Kidney glomerular epithelial cell (primary cell): ENCODE results near the gene TPRN.

Source experiments
- DNase-seq: peaks from one replicate; lab custom pipeline; 2025; lab: John Stamatoyannopoulos, UW

Gene TPRN

DNA sequence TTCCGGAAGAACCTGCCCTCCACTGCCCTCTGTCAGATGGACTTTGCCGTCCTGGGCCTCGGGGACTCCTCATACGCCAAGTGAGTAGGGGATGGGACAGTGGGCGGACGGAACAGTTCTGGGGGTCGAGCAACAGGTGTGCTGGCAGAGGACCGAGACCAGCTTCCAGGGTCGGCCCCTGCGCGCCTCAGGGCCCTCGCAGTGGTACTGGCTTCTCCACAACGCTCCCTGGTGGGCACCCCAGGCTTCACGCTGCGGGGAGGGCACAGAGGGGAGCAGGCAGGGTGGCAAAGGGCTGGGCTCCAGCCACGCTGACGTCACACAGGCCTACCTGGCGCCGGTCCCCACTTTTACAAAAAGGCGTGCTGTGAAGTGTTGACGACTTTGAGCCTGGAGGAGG is 12.0 kb upstream of the TPRN start:
- DNase-seq = no peak

DNA sequence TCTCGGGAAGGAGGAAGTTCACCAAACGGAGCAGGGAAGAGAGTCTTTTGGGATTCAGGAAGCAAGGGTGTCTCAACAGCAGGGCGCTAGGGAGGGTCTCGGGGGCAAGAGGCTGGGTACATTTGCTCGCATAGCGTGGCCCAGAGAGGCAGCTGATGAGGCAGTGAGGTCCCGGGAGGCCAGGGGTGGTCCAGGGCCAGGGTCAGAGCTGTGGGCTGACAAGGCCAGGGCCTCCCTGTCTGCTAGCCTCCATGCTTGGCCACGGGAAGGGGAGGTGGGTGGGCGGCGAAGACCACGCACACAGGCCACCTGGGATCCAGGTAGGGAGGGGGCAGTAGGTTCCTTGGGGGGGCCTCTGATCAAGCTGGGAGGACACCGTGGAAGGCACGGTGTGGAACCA is 11.0 kb upstream of the TPRN start:
- no peak for DNase-seq

DNA sequence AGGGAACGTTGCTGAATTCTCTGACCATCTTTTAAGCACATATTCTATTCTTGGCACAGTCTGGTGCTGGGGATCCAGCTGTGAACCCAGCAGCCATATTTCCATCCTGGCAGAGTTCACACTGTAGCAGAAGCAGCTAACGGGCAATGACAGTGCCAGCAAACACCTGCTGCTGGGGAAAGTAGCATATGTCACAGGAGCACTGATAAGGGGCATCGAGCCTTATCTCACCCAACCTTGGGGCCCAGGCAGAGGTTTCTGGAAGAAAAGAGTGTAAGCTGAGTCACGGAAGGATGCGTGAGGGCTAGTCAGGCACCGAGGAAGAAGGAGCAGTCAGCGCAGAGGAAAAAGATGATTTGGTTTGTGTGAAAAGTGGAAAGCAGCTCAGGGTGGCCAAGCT is 6.1 kb upstream of the TPRN start:
- DNase-seq = no peak

DNA sequence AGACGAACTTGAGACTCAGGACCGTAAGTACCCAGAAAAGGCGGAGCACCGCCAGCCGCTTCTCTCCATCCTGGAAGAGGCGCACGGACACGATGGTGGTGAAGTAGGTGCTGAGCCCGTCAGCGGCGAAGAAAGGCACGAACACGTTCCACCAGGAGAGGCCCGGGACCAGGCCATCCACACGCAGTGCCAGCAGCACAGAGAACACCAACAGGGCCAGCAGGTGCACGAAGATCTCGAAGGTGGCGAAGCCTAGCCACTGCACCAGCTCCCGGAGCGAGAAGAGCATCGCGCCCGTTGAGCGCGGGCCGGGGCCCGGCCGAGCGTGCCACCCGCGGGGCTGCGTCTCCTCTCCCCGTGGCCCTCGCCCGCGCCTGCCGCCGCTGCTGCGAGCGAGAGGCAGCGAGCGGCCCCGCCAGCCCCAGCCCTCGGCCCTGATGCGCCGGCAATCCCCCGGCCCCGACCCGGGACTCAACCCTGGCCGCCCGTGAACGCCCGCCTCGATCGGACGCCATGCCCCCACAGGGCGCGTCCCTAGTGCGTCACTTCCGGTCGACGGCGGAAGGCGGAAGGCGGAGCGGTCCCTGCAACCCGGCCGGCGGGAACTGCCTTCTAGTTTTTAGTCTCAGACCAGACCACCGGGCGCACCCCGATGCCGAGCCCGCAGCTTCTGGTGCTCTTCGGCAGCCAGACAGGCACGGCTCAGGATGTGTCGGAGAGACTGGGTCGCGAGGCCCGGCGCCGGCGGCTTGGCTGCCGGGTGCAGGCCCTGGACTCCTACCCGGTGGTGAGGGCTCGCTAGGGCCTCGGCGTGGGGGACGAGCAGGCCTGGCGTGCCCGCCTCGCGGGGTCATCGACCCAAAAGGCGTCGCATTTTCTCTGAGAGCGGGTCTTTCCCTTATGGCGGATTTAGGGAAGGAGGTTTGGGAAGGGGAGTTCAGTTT is 4.9 kb upstream of the TPRN start, which contains the start of the genes NDOR1 and TMEM203:
NDOR1 (plus strand) TSS at position 575 of the 944 bp plus-strand sequence; CDS start at position 653, 78 bp downstream.
TMEM203 (minus strand) TSS at position 523 of the 944 bp plus-strand sequence; CDS start at position 289, 234 bp downstream.
- DNase-seq = peak; percentile 64

DNA sequence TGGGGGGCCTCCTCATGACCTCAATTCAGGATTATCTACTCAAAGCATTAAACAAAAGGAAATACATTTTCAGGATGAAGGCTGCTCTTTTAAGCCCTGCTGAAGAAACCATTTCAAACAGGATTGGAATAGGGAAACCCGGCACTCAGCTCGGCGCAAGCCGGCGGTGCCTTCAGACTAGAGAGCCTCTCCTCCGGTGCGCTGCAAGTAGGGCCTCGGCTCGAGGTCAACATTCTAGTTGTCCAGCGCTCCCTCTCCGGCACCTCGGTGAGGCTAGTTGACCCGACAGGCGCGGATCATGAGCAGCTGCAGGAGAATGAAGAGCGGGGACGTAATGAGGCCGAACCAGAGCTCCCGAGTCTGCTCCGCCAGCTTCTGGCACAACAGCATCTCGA is 4.2 kb upstream of the TPRN start:
- DNase-seq = no peak

DNA sequence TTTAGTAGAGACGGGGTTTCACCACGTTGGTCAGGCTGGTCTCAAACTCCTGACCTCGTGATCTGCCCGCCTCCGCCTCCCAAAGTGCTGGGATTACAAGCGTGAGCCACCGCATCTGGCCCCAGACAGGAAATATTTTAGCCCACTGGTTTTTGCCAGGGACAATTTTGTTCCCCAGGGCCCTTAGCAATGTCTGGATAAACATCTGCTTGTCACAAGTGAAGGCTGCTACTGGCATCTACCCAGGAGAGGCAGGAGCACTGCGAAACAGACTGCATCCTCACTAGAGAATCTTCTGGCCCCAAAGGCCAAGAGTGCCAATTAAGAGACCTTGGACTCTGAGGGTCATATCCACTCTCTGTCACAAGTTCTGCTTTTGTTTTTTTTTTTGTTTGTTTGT is 2.4 kb upstream of the TPRN start:
- no peak for DNase-seq

DNA sequence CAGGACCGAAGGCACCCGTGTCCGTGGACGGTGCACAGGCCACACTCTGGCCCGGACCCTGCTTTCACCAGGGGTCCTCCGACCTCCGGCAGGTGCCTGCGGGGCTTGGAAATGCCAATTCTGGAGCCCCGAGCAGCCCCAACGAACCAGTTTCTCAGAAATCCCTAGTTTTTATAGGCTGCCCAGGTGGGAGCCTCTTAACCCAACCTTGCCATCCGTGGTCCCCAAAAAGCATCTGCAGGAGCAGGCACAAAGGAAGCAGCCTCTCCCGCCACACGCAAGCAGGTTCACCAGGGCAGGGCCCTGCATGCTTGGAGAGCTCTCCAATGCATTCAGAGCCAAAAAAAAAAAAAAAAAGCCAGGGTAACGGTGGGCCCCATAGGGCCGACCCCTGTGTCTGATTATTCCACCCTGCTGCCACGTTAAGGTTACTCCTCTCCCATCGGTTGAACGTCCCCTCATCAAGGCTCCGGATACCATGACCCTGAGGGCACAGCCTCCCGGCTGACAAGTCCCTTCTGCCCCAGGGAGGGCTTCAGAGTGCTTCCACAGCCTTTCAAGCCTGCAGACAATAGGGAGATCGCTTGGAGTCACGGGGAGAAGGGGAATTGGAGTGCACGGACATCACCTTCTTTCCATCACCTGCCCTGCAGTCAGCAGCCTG is 796 bp upstream of the TPRN start:
- DNase-seq = no peak

DNA sequence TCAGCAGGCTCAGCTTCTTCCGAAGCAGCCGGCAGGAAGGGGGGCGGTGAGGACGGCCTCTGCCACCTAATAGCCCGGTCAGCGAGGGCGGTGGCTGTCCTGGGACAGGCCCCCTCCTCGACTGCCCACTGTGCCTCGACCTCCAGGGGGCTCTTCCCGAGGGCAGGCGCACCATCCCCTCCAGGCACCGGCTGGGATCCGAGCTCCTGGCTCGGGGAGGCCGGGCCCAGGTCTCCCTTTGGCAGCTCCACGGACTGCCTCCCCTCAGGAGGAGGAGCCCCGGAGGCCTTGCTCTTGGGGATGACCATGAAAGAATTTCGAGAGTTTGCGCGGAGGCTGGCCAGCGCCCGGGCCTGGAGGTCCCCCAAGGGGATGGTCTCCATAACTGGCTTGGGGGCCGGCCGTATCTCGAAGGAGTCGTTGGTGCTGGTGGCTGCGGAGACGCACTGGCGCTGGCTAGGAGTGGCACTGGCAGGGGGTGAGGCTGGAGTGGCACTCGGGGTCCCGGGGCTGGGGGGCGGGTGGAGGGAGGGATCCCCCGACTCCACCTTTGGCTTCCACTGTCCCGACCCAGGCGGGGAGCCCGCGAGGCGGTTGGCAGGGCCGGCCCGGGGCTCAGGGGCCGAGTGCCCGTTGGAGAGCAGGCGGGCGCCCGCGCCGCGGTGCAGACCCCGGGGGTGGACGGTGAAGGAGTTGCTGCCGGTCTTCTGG is 975 bp downstream of the TPRN start:
- DNase-seq = no peak

DNA sequence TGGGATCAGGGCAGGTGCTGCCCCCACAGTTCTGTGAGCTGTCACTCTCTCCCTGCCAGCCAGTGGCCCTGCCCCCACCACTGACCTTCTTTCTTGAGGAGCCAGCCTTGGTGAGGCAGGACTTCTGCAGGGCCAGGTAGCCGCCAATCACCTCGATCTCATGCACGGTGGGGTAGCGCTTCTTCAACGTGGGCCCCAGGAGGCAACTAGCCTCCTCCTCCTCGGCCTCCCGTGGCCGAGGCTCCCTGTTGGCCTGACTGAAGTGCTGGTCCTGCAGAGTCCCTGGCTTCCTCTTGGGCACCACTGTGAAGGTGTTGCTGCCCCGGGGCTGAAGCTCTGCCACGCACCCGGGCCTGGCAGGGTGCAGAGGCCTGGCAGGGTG is 1.6 kb downstream of the TPRN start:
- no peak for DNase-seq

DNA sequence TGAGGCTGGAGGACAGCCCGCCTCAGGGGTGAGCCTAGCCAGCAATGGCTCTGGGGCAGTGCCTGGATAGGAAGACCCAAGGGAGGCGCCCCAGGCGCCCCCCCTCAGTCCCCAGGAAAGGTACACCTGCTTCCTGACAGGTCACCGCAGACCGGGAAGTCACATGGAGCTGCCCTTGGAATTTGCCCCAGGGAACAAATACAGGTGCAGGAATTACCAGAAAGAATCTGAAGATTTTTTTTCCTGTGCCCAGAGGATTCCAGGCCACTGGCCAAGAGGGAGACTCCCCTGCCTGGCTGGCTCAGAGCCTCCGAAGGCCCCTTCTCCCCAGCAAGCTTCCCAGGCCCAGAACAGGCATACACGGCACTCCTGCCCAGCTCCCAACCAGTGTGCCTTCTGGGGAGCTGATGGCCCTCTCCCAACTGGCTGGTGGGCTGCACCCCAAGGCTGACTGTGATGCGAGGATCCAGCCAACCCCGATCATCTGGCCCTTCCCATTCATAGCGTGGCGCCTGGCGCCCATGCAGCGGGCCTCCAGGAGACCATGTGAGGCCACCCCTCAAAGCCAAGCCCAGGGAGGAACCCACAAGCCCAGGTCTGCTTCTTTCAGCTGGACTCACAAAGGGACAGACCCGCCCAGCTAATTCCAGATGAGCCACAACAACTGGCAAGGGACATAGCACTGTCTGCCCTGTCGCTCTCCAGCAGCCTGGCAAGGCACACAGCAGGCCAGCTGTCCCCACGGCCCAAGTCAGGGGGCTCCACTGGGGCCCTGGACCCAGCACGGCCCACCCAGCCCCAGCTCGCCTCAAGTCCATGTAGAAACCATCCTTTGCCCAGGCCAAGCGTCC is 2.3 kb downstream of the TPRN start:
- no peak for DNase-seq

DNA sequence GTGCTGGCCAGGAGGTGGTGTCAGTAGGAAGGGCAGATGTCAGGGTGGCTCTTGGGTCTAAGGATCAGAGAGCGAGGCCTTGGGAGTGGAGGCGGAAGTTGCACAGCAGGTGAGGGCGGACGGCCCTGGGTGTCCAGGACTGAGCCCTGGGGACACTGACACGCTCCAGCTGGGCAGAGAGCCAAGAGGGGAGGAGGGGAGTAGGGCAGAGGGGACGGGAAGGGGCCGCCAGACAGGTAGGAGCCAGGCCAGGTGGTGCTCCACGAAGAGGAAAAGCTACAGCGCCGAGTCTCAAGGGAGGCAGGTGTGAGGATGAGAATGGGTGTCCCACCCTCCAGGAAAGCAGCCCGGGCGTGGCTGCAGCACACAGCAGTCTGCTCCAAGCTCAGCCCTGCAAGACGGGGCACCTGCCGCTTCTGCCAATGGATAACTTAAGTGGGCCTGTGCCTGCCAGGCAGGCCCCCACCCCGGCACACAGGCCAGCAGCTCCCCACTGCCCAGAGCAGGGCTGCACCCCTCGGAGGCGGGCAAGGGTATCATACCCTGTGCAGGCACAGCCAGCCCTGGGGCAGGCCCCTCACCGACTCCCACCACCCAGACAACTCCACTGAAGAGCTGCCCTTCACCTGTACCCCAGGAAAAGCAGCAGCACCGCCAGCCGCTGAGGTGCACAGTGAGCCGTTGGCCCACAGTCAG is 4.9 kb downstream of the TPRN start:
- DNase-seq = no peak

DNA sequence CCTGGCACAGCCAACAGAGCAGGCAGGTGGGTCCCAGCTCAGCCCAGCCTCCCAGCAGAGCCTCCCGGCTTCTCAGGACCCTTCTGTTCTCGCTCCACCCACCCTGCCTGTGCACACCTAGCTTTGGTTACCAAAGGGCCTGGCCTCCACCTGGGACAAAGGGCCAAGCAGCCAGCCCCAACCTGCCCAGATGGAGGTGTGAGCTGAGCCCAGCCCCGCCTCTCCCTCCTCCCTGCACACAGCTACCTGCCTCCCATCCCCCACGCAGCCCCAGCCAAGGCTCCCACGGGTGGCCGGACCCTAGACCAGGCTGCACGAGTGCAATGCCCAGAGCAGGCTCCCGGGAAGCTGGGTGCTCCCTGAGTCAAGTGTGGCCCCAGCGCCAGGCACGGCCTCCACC is 5.6 kb downstream of the TPRN start:
- no peak for DNase-seq

DNA sequence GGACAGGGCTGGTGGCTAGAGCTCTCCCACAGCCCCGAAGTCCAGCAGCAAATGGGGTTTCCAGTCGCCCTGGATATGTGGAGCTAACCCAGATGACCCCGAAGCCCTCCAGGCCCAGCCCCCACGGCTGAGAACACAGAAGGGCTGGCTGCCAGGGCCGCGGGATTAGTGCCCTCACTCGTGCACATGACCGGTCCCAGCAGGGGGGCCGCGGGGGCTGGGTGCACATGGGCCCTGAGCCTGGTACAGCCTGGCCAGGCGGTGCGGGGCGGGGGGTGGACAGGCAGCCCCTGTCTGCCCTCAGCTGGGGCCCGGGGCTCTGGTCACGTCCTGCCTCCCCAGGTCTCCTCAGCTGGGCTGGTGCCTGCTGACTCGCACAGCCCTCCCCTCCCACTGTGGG is 6.2 kb downstream of the TPRN start:
- no peak for DNase-seq

DNA sequence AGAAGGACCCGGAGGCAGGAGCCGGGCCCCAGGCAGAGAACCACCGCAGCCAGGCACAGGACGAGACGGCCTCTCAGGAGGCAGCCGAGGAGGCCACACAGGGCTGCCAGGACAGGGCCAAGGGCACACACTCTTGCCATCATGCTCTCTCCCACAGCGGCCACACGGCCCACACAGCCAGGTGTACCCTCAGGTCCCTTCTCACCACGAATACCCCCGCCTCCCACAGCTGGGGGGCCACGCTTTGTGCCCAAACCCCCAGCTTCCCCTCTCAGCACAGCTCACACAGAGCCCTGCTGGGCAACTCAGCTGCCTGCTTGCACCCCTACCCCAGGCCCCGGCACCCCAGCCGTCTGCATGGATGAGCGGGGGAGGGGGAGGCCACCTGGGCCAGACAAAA is 6.8 kb downstream of the TPRN start:
- DNase-seq = no peak

DNA sequence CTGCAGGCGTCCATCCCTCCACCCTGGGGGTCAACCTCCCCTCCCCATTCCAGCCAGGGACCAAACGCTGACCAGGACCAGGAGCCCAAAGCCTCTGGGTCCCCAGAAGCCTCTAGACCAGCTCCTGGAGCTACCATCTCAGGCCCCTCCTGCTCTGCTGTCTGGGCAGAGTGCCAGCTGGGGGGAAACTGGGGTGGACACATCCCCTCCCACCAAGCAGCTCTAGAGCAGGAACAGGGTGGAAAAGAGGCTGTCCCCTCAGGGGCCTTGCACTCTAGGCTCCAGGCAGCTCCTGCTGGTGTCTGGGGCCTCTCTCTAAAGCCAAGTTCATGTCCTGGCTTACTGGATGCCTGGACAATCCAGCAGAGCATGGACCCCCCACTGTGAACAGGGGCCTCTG is 7.7 kb downstream of the TPRN start:
- no peak for DNase-seq

DNA sequence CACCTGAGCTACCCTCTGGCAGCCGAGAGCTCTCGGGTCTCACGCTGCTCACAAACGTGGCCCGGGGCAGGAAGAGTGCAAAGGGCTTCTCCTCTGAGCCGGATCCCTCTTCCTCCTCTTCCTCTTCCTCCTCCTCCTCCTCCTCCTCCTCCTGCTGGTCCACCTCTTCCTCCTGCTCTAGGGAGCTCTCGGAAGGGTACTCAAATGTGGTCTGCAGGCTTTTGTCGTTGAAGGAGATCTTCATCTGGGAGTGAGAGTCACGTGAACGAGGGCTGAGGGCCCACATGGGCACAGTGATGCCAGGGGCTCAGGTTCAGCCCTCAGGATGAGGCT is 8.1 kb downstream of the TPRN start:
- no peak for DNase-seq

DNA sequence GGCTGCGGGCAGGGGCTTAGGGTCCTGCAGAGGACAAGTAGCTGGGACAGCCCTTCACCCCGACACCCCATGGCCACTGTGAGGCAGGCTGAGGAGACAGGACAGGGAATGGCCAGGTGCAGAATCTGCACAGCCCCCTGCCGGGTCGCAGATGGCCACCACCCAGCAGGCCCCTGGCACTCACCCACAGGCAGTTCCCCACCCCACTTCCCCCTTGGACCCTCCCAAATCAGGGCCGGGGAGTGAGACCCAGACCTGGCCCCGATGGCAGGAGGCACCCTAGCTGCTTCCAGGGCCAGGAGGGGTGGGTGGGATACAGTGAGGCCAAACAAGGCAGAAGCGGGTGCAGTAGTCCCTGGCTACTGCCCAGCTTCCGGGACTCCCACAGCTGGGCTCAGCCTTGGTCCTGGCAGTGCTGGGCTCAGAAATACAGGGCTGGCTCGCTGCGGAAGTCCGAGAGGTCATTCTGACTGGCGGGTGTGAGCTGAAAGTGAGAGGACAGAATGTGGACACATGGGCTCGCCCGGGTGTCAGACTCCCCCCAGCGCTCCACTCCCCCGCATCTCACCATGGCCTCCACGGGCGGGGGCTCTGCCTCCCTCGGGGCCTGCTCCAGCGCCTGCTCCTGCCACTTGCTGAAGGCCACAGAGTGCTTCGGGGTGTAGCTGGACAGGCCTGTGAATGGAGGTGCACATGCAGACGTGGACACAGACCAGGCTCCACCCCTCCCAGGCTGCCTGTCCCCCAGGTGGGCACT is 8.7 kb downstream of the TPRN start:
- DNase-seq = no peak

DNA sequence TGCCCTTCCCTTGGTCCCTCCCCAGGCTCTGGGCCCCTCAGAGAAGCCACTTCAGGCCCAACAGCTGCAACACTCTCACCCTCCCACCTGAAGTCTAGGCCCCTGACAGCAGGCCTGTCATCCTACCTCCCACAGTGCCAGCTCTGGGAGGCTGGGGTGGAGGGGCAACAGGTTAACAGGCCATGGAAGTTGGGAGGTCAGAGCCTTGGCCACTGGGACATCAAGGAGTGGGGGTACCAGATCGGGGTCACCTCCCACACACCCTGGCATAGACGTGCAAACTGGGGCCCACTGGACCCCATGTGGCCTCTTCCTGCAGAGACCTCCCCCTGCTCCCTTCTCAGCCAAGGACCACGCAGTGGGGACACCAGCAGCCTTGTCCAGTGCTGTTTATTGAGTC is 9.3 kb downstream of the TPRN start:
- no peak for DNase-seq

DNA sequence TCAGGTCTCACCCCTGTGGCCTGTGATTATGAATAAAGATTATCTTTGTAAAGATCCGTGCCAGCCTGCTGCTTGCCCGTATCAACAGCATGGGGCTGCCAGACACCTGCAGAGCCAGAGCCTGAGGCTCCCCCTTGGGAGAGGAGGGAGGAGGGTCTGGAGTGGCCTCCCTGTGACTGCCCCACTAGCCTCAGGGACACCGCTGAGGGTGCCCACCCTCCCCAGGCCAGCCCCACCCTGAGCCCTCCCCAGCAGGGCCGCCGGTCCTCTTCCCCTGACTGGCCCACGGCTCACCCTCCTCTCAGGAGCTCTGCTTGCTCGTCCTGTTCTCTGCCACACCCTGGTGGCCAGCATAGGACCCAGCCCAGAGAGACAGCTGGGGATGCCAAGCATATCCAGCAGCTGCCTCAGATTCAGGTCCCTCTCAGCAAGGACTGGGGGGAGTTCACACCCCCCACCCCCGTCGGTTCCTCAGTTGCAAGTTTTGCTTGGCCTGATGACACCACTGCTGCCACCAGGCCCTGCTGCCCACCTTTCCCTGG is 10.2 kb downstream of the TPRN start:
- no peak for DNase-seq
